D721Med (cell line): Measurements from ENCODE around the gene SGMS1.
"Not testable (repeated sequence)": the region's sequence is repeated elsewhere in the genome, so short reads cannot be mapped to it uniquely, and the experiment has no call there.

Source experiments
- DNase-seq: peaks from one replicate; pipeline ENCODE4 v3.0.0; 2011; ENCODE audit warnings: low spot score; ENCODE audit not compliant: insufficient read length
- FAIRE-seq: peaks from 2 replicates; lab custom pipeline; 2011; peaks lifted over from hg19 to GRCh38; lab: Jason Lieb, UNC
- CTCF ChIP-seq: IDR thresholded peaks from 2 replicates; pipeline ENCODE4 v1.5.1; 2012; ENCODE audit warnings: mild to moderate bottlenecking, control low read depth; ENCODE audit not compliant: insufficient read depth; ENCODE audit errors: missing control alignments

SGMS1 gene

GRCh38 chr10:50461123-50461522 lies 162.6 kb downstream of the SGMS1 start:
- no peak for TF ChIP-seq CTCF
- FAIRE-seq (no peak), DNase-seq (no peak)

GRCh38 chr10:50456719-50457118 lies 167.0 kb downstream of the SGMS1 start:
- DNase-seq (no peak), FAIRE-seq (no peak)
- TF ChIP-seq CTCF: no peak

- no peak for FAIRE-seq
- no peak for TF ChIP-seq CTCF
Measured at GRCh38 chr10:50453940-50454339, 169.8 kb downstream of the SGMS1 start.

GRCh38 chr10:50452603-50453002 lies 171.2 kb downstream of the SGMS1 start:
- TF ChIP-seq CTCF: no peak
- FAIRE-seq (no peak), DNase-seq (no peak)

More at GRCh38 chr10:50453940-50454339, 169.8 kb downstream of the SGMS1 start:
- no peak for DNase-seq

GRCh38 chr10:50447691-50448090 lies 176.1 kb downstream of the SGMS1 start:
- TF ChIP-seq CTCF: no peak
- no peak for DNase-seq
- FAIRE-seq: no peak

GRCh38 chr10:50445777-50446176 lies 178.0 kb downstream of the SGMS1 start:
- not testable (repeated sequence) for DNase-seq, FAIRE-seq

GRCh38 chr10:50440489-50440888 lies 183.3 kb downstream of the SGMS1 start:
- DNase-seq (no peak), FAIRE-seq (no peak)
- no peak for TF ChIP-seq CTCF

GRCh38 chr10:50439806-50440205 lies 183.9 kb downstream of the SGMS1 start:
- TF ChIP-seq CTCF: no peak
- FAIRE-seq: no peak
- no peak for DNase-seq
